Common myeloid progenitor, CD34-positive (primary cell): ENCODE data around the gene MITF.

Source experiments
- CTCF ChIA-PET: fragments of 350-600 bp; sonication (Branson Sonifier 250); formaldehyde crosslinking; loops from one replicate; lab custom pipeline; 2021; ENCODE audit warnings: antibody characterized with exemption; lab: Charles Lee
- POLR2A ChIA-PET: fragments of 350-600 bp; sonication (Branson Sonifier 250); formaldehyde crosslinking; loops from one replicate; lab custom pipeline; 2021; ENCODE audit warnings: antibody characterized with exemption; lab: Charles Lee
- DNase-seq, 3 donors: peaks; one replicate each; pipeline versions ENCODE4 v3.0.0 to v3.0.0-alpha.2; 2013
- H3K27ac ChIP-seq, 2 experiments: 1 replicate in 1 of 2; 2 replicates in 1 of 2; pipeline ENCODE4 v1.7.0; 2013; ENCODE audit warnings: inconsistent platforms in 2 of 2, low read length in 2 of 2, mild to moderate bottlenecking in 2 of 2, low read depth in 1 of 2, moderate library complexity in 1 of 2; ENCODE audit not compliant: severe bottlenecking in 2 of 2, insufficient read depth in 1 of 2, poor library complexity in 1 of 2
- H3K27me3 ChIP-seq, 5 experiments: replicated peaks in 2 of 5; 1 replicate in 3 of 5; 2 replicates in 2 of 5; pipeline versions ENCODE4 v1.6.1 to v1.7.0; 2013; ENCODE audit warnings: low read length in 4 of 5, mild to moderate bottlenecking in 2 of 5, moderate library complexity in 2 of 5, inconsistent platforms in 1 of 5; ENCODE audit not compliant: insufficient read depth in 5 of 5, control insufficient read depth in 4 of 5
- H3K36me3 ChIP-seq, 4 experiments: 1 replicate in 2 of 4; 2 replicates in 2 of 4; pipeline versions ENCODE4 v1.6.1 to v1.7.0; 2013; ENCODE audit warnings: low read length in 3 of 4, control low read depth in 1 of 4, mild to moderate bottlenecking in 1 of 4; ENCODE audit not compliant: control insufficient read depth in 4 of 4, insufficient read depth in 4 of 4
- H3K4me1 ChIP-seq, 4 experiments: 1 replicate in 3 of 4; 2 replicates in 1 of 4; pipeline versions ENCODE4 v1.6.1 to v1.7.1; 2013; ENCODE audit warnings: low read length in 3 of 4, mild to moderate bottlenecking in 3 of 4, control low read depth in 1 of 4, inconsistent platforms in 1 of 4, moderate library complexity in 1 of 4; ENCODE audit not compliant: control insufficient read depth in 4 of 4, insufficient read depth in 4 of 4; ENCODE audit errors: control extremely low read depth in 1 of 4
- H3K4me3 ChIP-seq, 7 experiments: 1 replicate in 4 of 7; 2 replicates in 3 of 7; pipeline versions ENCODE4 v1.5.1 to v1.7.0; 2013; ENCODE audit warnings: mild to moderate bottlenecking in 7 of 7, low read length in 6 of 7, moderate library complexity in 6 of 7, inconsistent platforms in 2 of 7, low read depth in 2 of 7, control low read depth in 1 of 7; ENCODE audit not compliant: insufficient read depth in 4 of 7, control insufficient read depth in 1 of 7; ENCODE audit errors: extremely low read depth in 1 of 7
- H3K9me3 ChIP-seq, 5 experiments: 1 replicate in 4 of 5; 2 replicates in 1 of 5; pipeline versions ENCODE4 v1.6.1 to v1.7.1; 2013; ENCODE audit warnings: low read length in 4 of 5, mild to moderate bottlenecking in 2 of 5, inconsistent platforms in 1 of 5, low read depth in 1 of 5, moderate library complexity in 1 of 5; ENCODE audit not compliant: control insufficient read depth in 4 of 5, insufficient read depth in 2 of 5; ENCODE audit errors: control extremely low read depth in 1 of 5
- WGBS: methylation state at CpG from one replicate; pipeline ENCODE4 v1.1.5; 2013; ENCODE audit not compliant: insufficient coverage; 5-methylcytosine and 5-hydroxymethylcytosine counted together

MITF gene

GRCh38 chr3:69847303-69847702, 108.0 kb downstream of the MITF start:
- Histone ChIP-seq H3K36me3 (no peaks in the 10 kb centered on the region), H3K9me3 (no peaks in the 10 kb centered on the region), H3K4me1 (no peaks in the 10 kb centered on the region), H3K4me3 (no peak overlapping the region), H3K27ac (no peak overlapping the region), H3K27me3 (no peaks in the 10 kb centered on the region)
- ChIA-PET CTCF (interaction anchor here (1.3 kb wide), 1 partner anchor 8 kb away, joined by 5 read pairs; no protein-coding TSS in a partner anchor), POLR2A (no interaction called here)
- no peak for DNase-seq
- 100% methylated on average over 1 of the region's 3 CpGs for WGBS

DNA sequence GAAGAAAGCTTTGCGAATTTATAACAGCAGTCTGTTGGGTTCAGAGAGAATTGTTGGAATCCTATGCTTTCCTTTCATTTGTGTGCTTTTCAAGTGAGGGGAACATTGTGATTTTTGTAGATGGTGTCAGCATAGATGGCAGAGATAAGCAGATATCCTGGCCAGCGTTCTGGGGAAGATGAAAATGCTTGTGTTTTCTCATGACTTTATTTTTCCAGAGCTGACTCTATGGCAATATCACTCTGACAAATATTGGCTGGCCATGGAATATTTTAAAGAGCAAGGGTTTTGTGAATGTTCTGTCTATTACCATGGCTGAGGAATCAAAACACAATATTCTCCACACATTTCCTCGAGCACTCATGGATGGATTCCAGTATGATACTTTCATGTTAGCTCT, 108.8 kb downstream of the MITF start:
- H3K4me3 ChIP-seq: no peak overlapping the region
- ChIA-PET POLR2A (no interaction called here), CTCF (interaction anchor here (1.3 kb wide), 1 partner anchor 8 kb away, joined by 5 read pairs; no protein-coding TSS in a partner anchor)
- H3K27me3 ChIP-seq: no peaks in the 10 kb centered on the region
- no peak for DNase-seq
- no peaks in the 10 kb centered on the region for H3K9me3 ChIP-seq
- H3K4me1 ChIP-seq: no peaks in the 10 kb centered on the region
- H3K36me3 ChIP-seq: no peaks in the 10 kb centered on the region
- no peak overlapping the region for H3K27ac ChIP-seq
- 55% methylated on average over 2 of the region's 3 CpGs for WGBS

DNA sequence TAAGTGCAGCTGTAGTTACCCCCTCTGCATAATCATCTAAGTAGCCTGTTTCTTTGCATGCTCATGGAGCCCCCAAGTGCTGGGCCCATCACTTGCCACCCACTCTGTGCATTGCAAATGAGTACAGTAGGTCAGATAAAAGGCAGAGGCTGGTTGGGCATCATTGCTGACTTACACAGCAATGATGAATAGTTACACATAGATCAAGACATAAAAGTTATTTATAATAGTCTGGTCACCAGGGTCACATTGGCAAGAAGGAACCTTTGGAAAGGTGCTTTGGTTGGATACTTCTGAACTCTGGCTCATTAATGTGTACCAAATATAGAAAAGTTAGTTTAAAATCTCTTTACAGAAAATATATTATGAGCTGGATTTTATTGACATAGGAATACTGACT, 111.6 kb downstream of the MITF start:
- Histone ChIP-seq H3K27me3 (no peaks in the 10 kb centered on the region), H3K36me3 (no peaks in the 10 kb centered on the region), H3K4me3 (no peak overlapping the region), H3K4me1 (no peaks in the 10 kb centered on the region), H3K9me3 (no peaks in the 10 kb centered on the region), H3K27ac (no peak overlapping the region)
- ChIA-PET POLR2A (no interaction called here), CTCF (interaction anchor here (1.1 kb wide), 1 partner anchor 9 kb away, joined by 3 read pairs; no protein-coding TSS in a partner anchor)
- DNase-seq: no peak

DNA sequence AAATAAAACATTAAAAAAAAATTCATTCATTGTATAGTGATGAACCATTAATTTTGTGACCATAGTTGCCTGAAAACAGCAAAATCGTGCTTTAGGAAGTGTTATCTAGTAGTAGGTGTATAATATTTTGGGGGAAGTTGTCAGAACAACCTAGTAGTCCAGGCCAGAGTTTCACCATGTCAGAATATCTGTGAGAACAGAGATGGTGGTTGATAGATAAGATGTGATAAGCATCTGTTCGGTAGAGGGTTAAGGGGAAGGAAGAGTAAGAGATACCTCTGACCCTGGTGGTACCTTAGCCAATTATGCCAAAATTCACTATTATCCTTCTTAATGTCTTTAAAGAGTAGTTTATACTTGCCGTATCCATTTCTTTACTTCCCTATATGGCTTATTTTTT, 113.8 kb downstream of the MITF start:
- Histone ChIP-seq H3K4me1 (no peaks in the 10 kb centered on the region), H3K36me3 (no peaks in the 10 kb centered on the region), H3K4me3 (no peak overlapping the region), H3K9me3 (no peaks in the 10 kb centered on the region), H3K27ac (no peak overlapping the region), H3K27me3 (no peaks in the 10 kb centered on the region)
- POLR2A ChIA-PET: no interaction called here
- CTCF ChIA-PET: no interaction called here
- peak in 1 of 3 donors; percentile 6 for DNase-seq
- 13% methylated on average over 1 of the region's 3 CpGs for WGBS

DNA sequence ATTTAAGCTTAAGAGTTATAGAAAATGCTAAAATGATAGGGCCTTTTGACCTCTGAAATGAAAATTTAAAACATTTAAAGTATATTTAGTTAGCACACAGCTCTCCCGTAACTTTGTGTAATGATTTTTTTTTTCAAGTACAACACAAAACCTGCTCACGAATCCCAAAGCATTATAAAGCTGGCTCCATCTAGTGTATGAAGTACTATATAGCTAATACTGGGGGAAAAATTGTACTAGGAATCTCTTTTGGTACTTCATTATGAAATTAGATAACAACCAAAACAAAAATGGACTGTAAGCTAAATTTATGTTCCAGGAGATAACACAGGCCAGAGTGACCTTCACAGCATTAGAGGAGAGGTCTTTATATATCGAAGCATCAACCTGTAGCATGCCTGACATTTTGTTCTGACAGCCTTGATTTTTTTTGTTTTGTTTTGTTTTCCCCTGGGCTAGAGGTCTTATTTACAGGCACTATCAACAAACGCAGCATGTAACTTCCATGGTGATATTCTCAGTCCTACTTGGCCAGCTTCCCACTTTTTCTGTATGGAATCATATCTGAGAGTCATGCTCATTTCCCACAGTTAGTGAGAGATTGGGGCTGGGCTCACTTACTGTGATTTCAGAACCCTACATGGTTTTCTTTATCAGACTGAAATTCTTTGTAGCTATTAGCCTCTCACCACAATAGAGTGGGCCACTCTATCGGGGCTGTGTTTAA, 116.3 kb downstream of the MITF start:
- no peaks in the 10 kb centered on the region for H3K4me1 ChIP-seq
- WGBS: 89% methylated on average over 3 of the region's 5 CpGs
- no peak overlapping the region for H3K27ac ChIP-seq
- DNase-seq: peak in 2 of 3 donors; percentile 7 to 24
- ChIA-PET CTCF (interaction anchor here (0.6 to 1.6 kb wide), 4 partner anchors 8 to 163 kb away, joined by 3 to 6 read pairs (median 4); no protein-coding TSS in a partner anchor), POLR2A (interaction anchor here (0.6 kb wide), 1 partner anchor 546 kb away, joined by 3 read pairs; no protein-coding TSS in a partner anchor)
- no peaks in the 10 kb centered on the region for H3K27me3 ChIP-seq
- H3K4me3 ChIP-seq: no peak overlapping the region
- H3K9me3 ChIP-seq: no peaks in the 10 kb centered on the region
- H3K36me3 ChIP-seq: no peaks in the 10 kb centered on the region

DNA sequence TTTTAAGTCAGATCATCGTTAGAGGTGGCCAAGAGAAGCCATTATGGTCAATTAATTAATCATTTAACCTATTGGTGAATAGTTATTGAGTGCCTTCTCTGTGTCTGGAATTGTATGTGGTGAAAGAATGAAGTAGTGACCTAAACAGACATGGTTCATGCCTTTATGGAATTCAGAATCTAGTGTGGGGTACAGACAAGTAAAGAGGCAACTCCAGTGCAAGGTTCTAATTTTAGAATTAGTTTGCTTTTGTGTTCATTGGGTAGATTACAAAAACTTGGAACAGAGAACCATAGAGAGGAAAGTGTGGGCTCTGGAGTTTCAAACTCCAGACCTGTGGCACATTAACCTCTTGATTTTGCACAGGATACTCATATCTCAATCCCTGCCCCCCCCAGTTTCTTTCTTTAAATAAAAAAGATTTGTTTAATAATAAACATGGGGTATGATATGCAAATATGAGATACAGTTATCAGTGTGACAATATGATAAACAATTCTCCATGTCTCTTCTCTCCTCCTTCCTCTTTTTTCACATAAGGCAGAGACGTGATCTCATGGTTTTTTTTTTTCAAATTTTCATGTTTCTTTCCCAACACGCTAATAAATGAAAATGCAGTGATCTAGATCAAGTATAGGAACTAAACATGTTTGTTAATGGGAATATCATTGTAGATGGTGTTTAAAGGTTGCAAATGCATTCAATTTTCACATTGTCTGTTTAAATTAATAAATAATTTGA, 117.9 kb downstream of the MITF start:
- Histone ChIP-seq H3K9me3 (no peaks in the 10 kb centered on the region), H3K36me3 (no peaks in the 10 kb centered on the region), H3K4me1 (no peaks in the 10 kb centered on the region), H3K27ac (no peak overlapping the region), H3K27me3 (no peaks in the 10 kb centered on the region), H3K4me3 (no peak overlapping the region)
- WGBS: no CpG with 5 or more reads among the region's 3 CpGs
- ChIA-PET POLR2A (no interaction called here), CTCF (no interaction called here)
- DNase-seq: peak in 2 of 3 donors; percentile 1 to 13

DNA sequence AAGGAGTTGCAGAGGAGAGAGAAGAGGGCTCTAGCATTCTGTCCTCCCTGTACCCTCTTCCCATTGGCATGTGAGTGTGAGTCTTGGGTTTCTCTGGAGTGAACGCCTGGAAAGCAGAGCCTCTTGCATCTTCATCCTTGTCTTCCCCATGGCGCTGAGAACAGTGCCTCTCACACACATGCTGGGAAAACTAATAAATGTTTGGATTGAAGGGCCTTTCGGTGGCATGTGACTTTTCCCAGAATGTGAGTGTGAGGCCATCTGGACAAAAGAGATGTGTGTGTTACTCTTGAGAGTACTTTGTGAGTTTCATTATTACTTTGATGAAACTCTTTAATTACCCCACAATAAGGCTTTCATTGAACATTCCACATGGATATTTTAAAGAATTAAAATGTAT, 122.3 kb downstream of the MITF start:
- DNase-seq: no peak
- Histone ChIP-seq H3K36me3 (no peaks in the 10 kb centered on the region), H3K4me3 (no peak overlapping the region), H3K27ac (no peak overlapping the region), H3K27me3 (no peaks in the 10 kb centered on the region), H3K9me3 (no peaks in the 10 kb centered on the region), H3K4me1 (no peaks in the 10 kb centered on the region)
- WGBS: no CpG with 5 or more reads among the region's 3 CpGs
- POLR2A ChIA-PET: no interaction called here
- CTCF ChIA-PET: no interaction called here
